BJ (cell line): ENCODE measurements around the gene SERPINA12. TPM values are rescaled to one million over a fixed set of nuclear protein-coding genes. Genes with fewer than 3 reads are reported as not detected.

ENCODE experiments used
- CTCF ChIA-PET: fragments of 350-600 bp; formaldehyde crosslinking; extraction: SDS; loops from one replicate; lab custom pipeline; 2021; ENCODE audit warnings: antibody characterized with exemption, inconsistent platforms; lab: Yijun Ruan, JAX
- POLR2A ChIA-PET: fragments of 300-600 bp; sonication (Branson Sonifier 250); formaldehyde crosslinking; extraction: SDS; loops from one replicate; lab custom pipeline; 2021; ENCODE audit warnings: antibody characterized with exemption; lab: Charles Lee
- DNase-seq: peaks from one replicate; pipeline ENCODE4 v3.0.0-alpha.2; 2011; ENCODE audit warnings: low read depth
- H3K27me3 ChIP-seq: 2 replicates; pipeline ENCODE4 v1.6.0; 2011; ENCODE audit warnings: low read length; ENCODE audit not compliant: control insufficient read depth, insufficient read depth
- H3K36me3 ChIP-seq: 2 replicates; pipeline ENCODE4 v1.5.1; 2011; ENCODE audit warnings: low read length; ENCODE audit not compliant: control insufficient read depth, insufficient read depth
- H3K4me3 ChIP-seq: 2 replicates; pipeline ENCODE4 v1.5.1; 2011; ENCODE audit warnings: low read depth, mild to moderate bottlenecking, control low read depth, low read length
- CTCF ChIP-seq: IDR thresholded peaks from 2 replicates; pipeline ENCODE4 v1.5.1; 2011; ENCODE audit warnings: low read depth, mild to moderate bottlenecking, control low read depth, inconsistent platforms, low read length, moderate library complexity; ENCODE audit not compliant: insufficient read depth
- polyA plus RNA-seq: library from polyadenylated mRNA; depleted of rRNA; stranded (reverse); fragments of >200 nt; gene quantifications from 2 replicates; pipeline ENCODE4 v1.2.3, GENCODE V29; 2011

Gene SERPINA12
- polyA plus RNA-seq, 1 experiment = not detected

GRCh38 chr14:94545131-94545841, 36.0 kb upstream of the SERPINA12 start:
- H3K4me3 ChIP-seq = no peak overlapping the region
- no peak for DNase-seq
- no peaks in the 10 kb centered on the region for H3K36me3 ChIP-seq
- no peak for TF ChIP-seq CTCF
- CTCF ChIA-PET = interaction anchor here (1.0 kb wide), 1 partner anchor 47 kb away, joined by 3 read pairs; no protein-coding TSS in a partner anchor
- POLR2A ChIA-PET = no interaction called here
- H3K27me3 ChIP-seq = no peaks in the 10 kb centered on the region

- no peak overlapping the region for H3K4me3 ChIP-seq
- no peak for DNase-seq
- ChIA-PET CTCF (no interaction called here), POLR2A (no interaction called here)
- no peak for TF ChIP-seq CTCF
- H3K36me3 ChIP-seq = no peaks in the 10 kb centered on the region
- H3K27me3 ChIP-seq = no peaks in the 10 kb centered on the region
Observed at GRCh38 chr14:94544726-94545125, 35.5 kb upstream of the SERPINA12 start.

DNA sequence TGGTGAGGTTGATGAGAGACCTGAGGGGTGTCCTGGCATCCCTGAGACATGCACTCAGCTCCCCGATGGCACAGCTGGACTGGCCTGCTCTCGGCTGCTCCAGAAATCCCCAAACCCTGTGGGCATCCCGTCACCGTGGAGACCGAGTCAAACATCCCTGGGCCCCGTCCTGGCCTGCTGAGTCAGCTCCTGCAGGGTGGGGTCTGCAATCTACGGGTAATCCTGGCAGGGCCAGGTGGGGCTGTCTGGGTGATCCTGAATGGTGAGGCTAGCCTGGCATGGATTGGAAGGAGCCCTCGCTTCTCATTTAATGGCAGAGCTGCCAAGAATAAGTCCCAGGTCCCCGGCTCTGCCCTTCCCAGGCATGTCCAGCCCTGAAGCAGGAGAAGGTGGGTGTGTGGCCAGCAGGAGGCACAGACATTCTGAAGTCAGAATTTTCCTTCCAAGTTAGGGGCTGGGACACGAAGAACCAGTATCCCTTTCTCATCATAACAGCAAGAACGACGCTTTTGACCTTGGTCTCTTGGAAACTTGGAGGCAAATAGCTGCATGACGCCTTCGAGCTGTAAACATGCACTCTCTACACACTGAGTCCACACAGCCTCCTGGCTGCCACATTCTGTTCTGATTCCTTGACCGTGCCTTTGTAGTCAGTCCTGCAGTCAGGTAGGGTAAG, 34.3 kb upstream of the SERPINA12 start:
- TF ChIP-seq CTCF = no peak
- Histone ChIP-seq H3K27me3 (no peaks in the 10 kb centered on the region), H3K36me3 (no peaks in the 10 kb centered on the region), H3K4me3 (no peak overlapping the region)
- POLR2A ChIA-PET = no interaction called here
- no peak for DNase-seq
- CTCF ChIA-PET = no interaction called here

- no peaks in the 10 kb centered on the region for H3K27me3 ChIP-seq
- H3K4me3 ChIP-seq = no peak overlapping the region
- no peak for DNase-seq
- ChIA-PET POLR2A (no interaction called here), CTCF (interaction anchor here (0.8 kb wide), 1 partner anchor 51 kb away, joined by 3 read pairs; no protein-coding TSS in a partner anchor)
- no peak for TF ChIP-seq CTCF
- H3K36me3 ChIP-seq = no peaks in the 10 kb centered on the region
Observed at GRCh38 chr14:94542811-94543440, 33.7 kb upstream of the SERPINA12 start.
